SK-N-MC (cell line): Measurements from ENCODE around the gene GPX3.

Source experiments
- EZH2 ChIP-seq: fragments of 200-600 bp; sonication (generic); IDR thresholded peaks from one replicate; pipeline ENCODE4 v1.6.1; 2017; ENCODE audit warnings: antibody characterized with exemption
- FOXP2 ChIP-seq: optimal IDR thresholded peaks from 2 replicates; pipeline ENCODE3; 2011; ENCODE audit warnings: mild to moderate bottlenecking, moderate library complexity; ENCODE audit not compliant: insufficient read depth; ENCODE audit errors: extremely low read length, control extremely low read depth
- POLR2AphosphoS5 ChIP-seq: IDR thresholded peaks from 2 replicates; pipeline ENCODE4 v1.6.1; 2012; ENCODE audit warnings: mild to moderate bottlenecking, low read depth, low read length, borderline replicate concordance

GRCh38 chr5:151001436-151001835 is 19.0 kb upstream of the GPX3 start:
- no peak for TF ChIP-seq EZH2
- no peak for TF ChIP-seq POLR2AphosphoS5
- TF ChIP-seq FOXP2, result no peak
